Measurements from ENCODE around the gene CSRNP2. TPM values are rescaled to one million over a fixed set of nuclear protein-coding genes. Genes with fewer than 3 reads are reported as not detected.
"Not testable (repeated sequence)": the region's sequence is repeated elsewhere in the genome, so short reads cannot be mapped to it uniquely, and the experiment has no call there.

CSRNP2 gene
- total RNA-seq, 1 experiment from 2014 or later: 16.0 TPM

GRCh38 chr12:51047655-51048540 lies 35.5 kb downstream of the CSRNP2 start, which contains the start of gene LETMD1:
Gene LETMD1, plus strand, starts transcription at chr12:51048327. Its CDS starts 30 bp downstream, at chr12:51048357.
- in situ Hi-C loops (cut with HindIII; ENCODE audit: low pct_unique_long_range_greater_than_20kb, low sequenced_read_pairs): no loop called here
- DNase-seq (ENCODE audit: low read depth, low spot score): peak; percentile 99

- in situ Hi-C loops (cut with HindIII; ENCODE audit: low pct_unique_long_range_greater_than_20kb, low sequenced_read_pairs): no loop called here
Observed at GRCh38 chr12:51036279-51036678, 47.1 kb downstream of the CSRNP2 start.

DNA sequence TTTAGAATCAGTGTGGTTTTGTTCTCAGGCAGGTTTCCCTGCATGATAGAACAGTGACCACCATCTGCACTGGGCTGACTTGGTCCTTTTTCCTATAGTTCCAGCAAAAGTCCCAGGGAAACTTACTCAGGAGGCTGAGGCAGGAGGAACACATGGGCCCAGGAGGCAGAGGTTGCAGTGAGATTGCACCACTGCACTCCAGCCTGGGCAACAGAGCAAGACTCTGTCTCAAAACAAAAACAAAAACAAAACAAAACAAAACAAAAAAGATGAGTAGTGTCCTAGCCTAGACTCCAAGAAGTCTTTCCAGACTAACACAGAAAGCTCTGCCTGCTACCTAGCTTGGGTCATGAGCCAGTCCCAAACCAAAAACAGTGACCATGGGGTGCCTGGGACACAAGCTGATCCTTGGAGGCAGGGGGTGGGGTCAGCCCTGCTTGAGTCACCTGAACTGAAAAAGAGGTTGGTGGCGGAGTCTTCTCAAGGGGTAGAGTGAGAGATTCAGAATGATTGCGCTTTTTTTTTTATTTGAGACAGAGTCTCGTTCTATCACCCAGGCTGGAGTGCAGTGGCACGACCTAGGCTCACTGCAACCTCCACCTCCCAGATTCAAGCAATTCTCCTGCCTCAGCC lies 49.8 kb downstream of the CSRNP2 start:
- in situ Hi-C loops (cut with HindIII; ENCODE audit: low pct_unique_long_range_greater_than_20kb, low sequenced_read_pairs): no loop called here
- no peak for DNase-seq (ENCODE audit: low read depth, low spot score)

More at GRCh38 chr12:51036279-51036678, 47.1 kb downstream of the CSRNP2 start:
- no peak for DNase-seq (ENCODE audit: low read depth, low spot score)

DNA sequence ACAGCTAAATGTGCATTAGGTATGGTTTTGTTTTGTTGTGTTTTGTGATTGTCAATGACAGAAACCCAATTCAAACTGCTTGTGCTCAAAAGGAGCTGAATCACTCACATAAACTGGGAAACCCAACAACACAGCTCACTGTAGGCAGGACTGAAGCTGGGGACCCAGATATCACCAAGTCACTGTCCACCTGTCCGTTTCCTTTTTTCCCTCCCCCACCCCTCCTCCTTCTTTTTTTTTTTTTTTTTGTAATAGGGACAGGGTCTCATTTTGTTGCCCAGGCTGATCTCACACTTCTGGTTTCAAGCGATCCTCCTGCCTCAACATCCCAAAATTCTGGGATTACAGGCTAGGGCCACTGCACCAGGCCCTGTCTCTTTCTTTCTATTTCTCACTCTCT lies 50.3 kb downstream of the CSRNP2 start:
- DNase-seq (ENCODE audit: low read depth, low spot score): no peak
- in situ Hi-C loops (cut with HindIII; ENCODE audit: low pct_unique_long_range_greater_than_20kb, low sequenced_read_pairs): no loop called here

DNA sequence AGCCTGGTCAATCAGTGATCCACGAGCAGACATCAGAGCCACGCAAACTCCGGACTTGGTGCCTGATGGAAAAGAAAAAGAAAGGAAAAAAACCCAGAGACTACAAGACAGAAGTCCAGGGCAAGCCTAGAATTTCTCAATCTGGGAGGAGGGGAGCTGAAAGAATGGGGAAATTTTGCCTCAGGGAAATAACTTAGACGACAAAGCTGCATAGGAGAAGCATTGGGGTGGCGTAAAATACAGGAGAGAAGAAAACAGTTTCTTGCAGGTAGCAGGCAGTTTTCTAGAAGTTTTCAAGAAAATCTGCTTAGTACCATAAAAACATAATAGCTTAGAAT lies 54.6 kb downstream of the CSRNP2 start:
- no peak for DNase-seq (ENCODE audit: low read depth, low spot score)
- in situ Hi-C loops (cut with HindIII; ENCODE audit: low pct_unique_long_range_greater_than_20kb, low sequenced_read_pairs): no loop called here

- in situ Hi-C loops (cut with HindIII; ENCODE audit: low pct_unique_long_range_greater_than_20kb, low sequenced_read_pairs): no loop called here
- peak; percentile 90 for DNase-seq (ENCODE audit: low read depth, low spot score)
Observed at GRCh38 chr12:51028126-51028812, 55.1 kb downstream of the CSRNP2 start.

DNA sequence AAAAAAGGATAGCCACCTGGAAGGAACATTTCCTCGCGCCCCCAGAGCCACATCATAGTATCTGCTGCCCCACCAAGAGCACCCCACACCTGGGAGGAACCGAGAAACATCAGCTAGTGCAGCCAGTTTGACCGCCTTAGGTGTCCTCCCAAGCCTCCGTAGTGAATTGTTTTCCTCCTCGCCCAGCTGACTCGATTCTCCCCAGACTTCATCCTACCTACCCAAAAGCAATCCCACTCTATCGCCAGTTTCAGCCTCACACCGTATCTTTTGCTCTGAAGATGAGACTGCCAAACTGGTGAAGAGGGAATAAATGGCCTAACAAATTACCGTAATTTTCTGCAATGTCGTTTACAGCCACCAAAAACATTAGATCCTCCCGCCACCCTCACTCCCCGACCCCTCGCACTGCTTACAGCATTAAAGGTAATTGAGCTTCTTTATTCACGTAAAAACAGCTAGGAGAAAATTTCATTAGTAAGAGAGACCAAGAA lies 56.0 kb downstream of the CSRNP2 start:
- in situ Hi-C loops (cut with HindIII; ENCODE audit: low pct_unique_long_range_greater_than_20kb, low sequenced_read_pairs): no loop called here
- DNase-seq (ENCODE audit: low read depth, low spot score): no peak

GRCh38 chr12:51025836-51026638 lies 57.4 kb downstream of the CSRNP2 start, which contains the start of gene SLC11A2:
Gene SLC11A2, minus strand, starts transcription at chr12:51026384. Its CDS starts 15,656 bp downstream, at chr12:51010728.
- peak; percentile 95 for DNase-seq (ENCODE audit: low read depth, low spot score)
- in situ Hi-C loops (cut with HindIII; ENCODE audit: low pct_unique_long_range_greater_than_20kb, low sequenced_read_pairs): no loop called here

GRCh38 chr12:51025338-51025835 lies 58.0 kb downstream of the CSRNP2 start:
- no peak for DNase-seq (ENCODE audit: low read depth, low spot score)
- in situ Hi-C loops (cut with HindIII; ENCODE audit: low pct_unique_long_range_greater_than_20kb, low sequenced_read_pairs): no loop called here

DNA sequence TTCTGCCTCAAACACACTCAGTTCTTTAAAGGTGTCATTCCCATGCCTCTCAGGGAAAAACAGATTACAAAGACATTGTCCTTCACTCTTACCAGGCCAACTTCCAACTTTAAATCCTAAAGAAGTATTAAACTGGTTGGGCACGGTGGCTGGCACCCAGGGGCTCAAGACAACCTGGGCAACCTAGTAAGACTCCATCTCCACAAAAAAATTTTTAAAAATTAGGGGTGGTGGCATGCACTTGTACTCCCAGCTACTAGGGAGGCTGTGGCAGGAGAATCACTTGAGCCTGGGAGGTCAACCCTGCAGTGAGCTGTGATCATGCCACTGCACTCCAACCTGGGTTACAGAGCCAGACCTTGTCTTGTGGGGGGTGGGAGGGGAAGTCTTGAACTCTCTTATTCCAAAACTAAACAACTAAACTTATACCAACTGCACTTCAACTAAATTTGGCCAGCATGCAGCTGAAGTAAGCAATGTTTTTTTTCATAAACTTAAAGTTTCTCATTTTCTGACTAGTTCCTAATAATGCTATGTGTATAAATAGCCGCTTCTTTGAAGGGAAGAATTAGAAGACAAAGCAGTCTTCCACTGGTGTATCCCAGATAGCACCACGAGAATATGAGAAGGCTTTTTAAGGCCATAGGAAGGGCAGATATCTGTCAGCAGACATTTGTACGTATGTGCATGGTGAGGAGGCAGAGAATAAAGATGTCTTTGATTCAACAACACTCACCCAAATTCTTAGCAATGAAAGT lies 59.6 kb downstream of the CSRNP2 start:
- in situ Hi-C loops (cut with HindIII; ENCODE audit: low pct_unique_long_range_greater_than_20kb, low sequenced_read_pairs): no loop called here
- peak; percentile 85 for DNase-seq (ENCODE audit: low read depth, low spot score)

- in situ Hi-C loops (cut with HindIII; ENCODE audit: low pct_unique_long_range_greater_than_20kb, low sequenced_read_pairs): no loop called here
- DNase-seq (ENCODE audit: low read depth, low spot score): no peak
Observed at GRCh38 chr12:51021694-51022093, 61.7 kb downstream of the CSRNP2 start.

DNA sequence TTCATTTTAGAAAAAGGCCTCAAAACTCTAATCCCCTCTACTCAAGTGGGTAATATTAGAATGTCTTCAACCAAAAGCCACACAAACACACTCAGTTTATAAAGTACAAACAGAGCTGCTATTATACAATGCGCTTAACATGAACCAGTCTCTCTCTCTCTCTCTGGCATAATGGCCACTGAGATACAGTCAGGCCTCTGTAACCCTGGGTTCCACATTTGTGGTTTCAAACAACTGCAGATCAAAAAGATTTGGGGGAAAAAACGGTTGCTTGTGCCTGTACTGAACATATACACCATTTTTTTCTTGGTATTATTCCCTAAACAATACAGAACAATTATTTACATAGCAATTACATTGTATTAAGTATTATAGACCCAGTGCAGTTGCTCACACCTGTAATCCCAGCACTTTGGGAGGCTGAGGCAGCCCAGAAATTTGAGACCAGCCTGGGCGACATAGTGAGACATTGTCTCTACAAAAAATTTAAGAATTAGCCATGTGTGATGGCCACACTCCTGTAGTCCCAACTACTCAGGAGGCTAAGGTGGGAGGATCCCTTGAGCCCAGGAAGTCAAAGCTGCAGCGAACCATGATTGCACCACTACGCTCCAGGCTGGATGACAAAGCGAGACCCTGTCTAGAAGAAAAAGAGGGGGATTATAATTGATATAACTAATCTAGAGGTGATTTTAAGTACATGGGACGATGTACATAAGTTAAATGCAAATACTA lies 62.8 kb downstream of the CSRNP2 start:
- peak; percentile 82 for DNase-seq (ENCODE audit: low read depth, low spot score)
- in situ Hi-C loops (cut with HindIII; ENCODE audit: low pct_unique_long_range_greater_than_20kb, low sequenced_read_pairs): no loop called here

DNA sequence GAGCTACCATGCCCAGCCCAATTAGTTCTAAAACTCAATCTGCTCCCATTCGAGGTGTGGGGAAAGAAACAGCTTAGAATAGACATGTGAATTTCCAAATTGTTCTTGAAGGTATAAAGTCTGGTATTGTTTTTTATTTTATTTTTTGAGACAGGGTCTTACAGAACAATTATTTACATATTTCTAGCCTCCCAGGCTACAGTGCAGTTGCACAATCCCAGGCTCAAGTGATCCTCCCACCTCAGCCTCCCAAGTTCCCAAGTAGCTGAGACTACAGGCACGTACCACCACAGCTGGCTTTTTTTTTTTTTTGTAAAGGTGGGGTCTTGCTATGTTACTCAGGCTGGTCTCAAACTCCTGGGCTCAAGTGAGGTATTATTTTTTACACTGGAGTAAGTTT lies 63.5 kb downstream of the CSRNP2 start:
- DNase-seq (ENCODE audit: low read depth, low spot score): no peak

GRCh38 chr12:51018956-51019355 lies 64.4 kb downstream of the CSRNP2 start:
- no peak for DNase-seq (ENCODE audit: low read depth, low spot score)
- in situ Hi-C loops (cut with HindIII; ENCODE audit: low pct_unique_long_range_greater_than_20kb, low sequenced_read_pairs): no loop called here

More for the DNA sequence above, 63.5 kb downstream of the CSRNP2 start:
- in situ Hi-C loops (cut with HindIII; ENCODE audit: low pct_unique_long_range_greater_than_20kb, low sequenced_read_pairs): no loop called here

DNA sequence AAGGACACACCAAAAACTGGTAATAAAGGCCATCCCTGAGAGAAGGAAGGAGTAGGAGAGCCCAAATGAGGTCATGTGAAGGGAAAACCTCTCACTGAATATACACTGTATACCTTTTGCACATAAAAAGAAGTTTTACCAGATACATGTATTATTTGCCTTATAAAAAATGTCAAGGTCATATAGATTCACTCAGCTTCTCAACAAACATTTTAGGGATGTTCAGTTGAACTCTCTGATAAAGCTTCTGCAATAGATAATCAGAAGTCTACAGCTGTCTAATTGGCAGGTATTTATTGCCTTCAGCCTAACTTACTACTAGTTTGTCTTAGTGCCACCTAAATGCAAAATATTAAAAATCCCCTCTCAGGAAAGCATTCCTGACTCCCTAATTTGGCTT lies 65.9 kb downstream of the CSRNP2 start:
- no peak for DNase-seq (ENCODE audit: low read depth, low spot score)
- in situ Hi-C loops (cut with HindIII; ENCODE audit: low pct_unique_long_range_greater_than_20kb, low sequenced_read_pairs): no loop called here

DNA sequence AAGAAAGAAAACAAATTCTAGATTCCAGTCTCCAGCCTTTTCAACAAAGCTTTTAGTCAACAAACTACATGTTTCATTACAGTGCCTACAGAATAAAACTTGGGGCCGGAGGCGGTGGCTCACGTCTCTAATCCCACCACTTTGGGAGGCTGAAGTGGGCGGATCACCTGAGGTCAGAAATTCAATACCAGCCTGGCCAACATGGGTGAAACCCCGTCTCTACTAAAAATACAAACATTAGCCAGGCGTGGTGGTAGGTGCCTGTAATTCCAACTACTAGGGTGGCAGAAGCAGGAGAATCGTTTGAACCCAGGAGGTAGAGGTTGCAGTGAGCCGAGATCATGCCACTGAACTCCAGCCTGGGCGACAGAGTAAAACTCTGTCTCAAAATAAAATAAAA lies 68.9 kb downstream of the CSRNP2 start:
- DNase-seq (ENCODE audit: low read depth, low spot score); in situ Hi-C loops (cut with HindIII; ENCODE audit: low pct_unique_long_range_greater_than_20kb, low sequenced_read_pairs): not testable (repeated sequence)
